Dedifferentiated amniotic fluid mesenchymal stem cell (primary cell): Measurements from ENCODE around the gene RBMS3.
"Not testable (repeated sequence)": the region's sequence is repeated elsewhere in the genome, so short reads cannot be mapped to it uniquely, and the experiment has no call there.

Experiments
- DNase-seq: peaks from one replicate; pipeline ENCODE4 v3.0.0-alpha.2; 2016; ENCODE audit errors: extremely low spot score

The RBMS3 gene

DNA sequence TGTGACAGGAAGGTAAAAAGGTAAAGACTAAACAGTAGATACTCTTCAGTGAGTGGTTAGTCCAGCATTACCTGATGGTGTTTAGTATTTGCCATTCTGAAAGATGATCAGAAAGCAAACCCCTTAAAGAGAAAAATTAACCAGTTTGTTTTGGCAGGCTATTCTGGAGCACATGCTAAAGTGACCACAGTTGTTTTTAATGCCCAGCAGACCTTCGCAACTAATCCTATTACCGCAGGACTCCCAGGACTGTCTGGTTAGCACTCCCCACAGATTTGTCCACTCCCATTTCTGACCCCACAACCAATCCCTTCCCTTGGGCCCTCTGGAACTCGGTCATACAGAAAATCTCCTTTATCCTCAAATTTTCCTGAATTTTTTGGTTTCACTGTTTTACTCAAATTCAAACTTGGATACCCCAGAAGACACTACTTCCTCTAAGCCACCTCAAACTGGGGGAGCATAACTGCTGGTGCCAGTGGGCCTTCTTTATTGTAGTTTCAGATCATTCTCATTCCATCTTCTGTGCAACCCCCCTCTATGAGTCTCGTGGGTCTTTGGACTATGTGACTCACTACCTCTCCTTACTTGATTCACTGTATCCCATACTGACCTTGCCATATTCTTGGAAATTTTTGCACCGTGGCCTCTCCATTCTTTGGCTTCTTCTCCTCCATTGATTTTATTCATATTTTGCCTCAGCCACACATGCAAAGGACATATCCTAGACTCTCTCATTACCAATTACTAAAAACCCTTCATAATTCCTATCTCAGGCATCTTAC lies 104.4 kb downstream of the RBMS3 start:
- peak; percentile 38 for DNase-seq

DNA sequence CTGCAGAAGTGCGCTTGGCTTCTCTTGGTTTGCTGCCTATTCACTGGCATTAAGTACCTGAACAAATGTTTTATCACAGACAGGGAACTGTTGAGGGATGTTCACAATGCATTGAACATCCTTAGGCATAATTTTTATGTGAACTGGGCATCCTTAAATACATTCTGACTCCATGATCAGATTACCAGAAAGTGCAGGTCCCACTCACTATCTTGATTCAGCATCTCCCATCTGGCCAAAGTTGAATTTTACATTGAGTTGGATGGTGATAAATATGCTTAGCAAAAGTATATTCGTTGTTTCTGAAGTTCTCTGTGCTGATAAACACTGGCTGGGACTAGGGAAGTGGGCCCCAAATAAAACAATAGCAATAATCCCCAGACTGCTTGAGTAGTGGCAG lies 108.5 kb downstream of the RBMS3 start:
- no peak for DNase-seq

DNA sequence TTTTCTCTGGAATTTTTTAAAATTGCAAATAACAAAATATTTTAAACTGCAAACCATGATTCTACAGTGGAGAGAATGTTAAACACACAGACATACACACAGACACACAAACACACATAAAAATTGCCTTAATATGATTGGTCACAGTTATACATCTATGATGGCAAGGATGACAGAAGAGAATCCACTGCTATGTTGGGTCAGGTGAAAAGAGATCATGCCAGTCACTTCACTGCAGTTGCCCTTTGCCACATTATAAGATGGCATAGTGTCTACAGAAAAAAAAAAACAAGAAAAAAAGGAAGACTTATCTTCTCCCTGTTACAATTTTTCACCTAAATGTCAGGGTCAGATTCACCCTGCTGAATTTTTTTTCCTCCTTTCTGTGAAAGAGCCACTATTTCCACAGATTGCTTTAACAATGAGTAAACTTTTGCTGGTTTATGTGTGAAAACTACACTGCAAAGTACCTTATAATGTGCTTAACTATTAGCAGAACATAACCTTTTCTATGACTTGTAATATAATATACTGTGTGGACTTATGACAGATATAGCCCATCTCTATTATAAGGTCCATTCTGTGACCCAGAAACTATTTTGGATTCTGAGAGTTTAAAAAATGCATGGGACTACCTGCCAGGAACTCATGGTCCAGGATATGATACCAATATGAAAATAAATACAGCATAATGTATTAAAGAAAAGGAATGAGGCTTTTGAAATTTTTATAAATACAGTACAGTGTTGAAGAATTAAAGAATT lies 111.9 kb downstream of the RBMS3 start:
- DNase-seq: no peak

DNA sequence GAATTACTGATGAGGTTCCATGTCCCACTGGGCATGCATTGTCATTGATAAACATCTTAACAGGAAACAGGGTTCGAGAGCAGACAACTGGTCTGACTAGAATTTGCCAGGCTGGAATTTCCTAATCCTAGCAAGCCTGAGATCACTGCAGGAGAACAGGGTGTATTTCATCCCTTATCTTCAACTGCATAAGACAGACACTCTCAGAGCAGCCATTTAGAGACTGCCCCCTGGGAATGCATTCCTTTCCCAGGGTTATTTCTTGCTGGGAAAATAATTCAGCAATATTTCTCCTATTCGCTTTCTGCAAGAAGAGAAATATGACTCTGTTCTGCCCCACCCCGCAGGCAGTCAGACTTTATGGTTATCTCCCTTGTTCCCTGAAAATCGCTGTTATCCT lies 113.1 kb downstream of the RBMS3 start:
- DNase-seq: not testable (repeated sequence)

DNA sequence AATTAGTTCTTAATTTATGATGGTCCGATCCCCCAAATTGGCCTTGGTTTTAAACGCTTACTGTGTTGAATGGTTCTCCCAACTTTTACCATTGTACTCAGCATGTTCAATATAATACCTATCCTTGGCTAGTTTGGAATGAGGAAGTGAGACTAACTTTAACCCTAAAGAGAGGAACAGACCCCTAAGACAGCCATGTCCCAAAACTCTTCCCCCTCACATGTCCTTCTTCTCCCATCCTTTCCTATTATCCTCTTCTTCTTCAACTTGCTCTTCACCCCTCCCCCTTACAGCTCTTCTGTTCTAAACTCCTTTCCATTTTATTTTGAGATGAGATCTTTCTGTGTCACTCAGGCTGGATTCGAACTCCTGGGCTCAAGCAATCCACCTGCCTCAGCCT lies 116.5 kb downstream of the RBMS3 start:
- no peak for DNase-seq

DNA sequence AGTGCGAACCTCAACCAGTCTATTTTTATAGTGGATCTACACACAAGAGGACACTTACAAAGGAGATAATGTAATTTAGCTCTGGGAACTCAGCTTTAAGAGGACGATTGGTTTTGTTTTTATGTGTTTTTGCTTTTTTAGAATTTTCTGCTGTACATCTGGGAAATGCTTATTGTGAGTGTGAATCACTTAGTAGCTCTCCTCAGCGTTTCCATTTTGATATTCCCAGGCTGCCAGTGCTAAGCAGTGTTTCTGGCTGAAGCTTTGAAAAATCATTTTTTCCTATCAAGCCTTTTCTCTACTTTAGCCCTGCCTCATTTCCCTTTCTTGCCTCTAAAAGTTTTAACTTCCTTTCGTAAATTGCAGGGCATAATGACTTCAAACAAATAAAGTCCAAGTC lies 117.9 kb downstream of the RBMS3 start:
- DNase-seq: no peak

DNA sequence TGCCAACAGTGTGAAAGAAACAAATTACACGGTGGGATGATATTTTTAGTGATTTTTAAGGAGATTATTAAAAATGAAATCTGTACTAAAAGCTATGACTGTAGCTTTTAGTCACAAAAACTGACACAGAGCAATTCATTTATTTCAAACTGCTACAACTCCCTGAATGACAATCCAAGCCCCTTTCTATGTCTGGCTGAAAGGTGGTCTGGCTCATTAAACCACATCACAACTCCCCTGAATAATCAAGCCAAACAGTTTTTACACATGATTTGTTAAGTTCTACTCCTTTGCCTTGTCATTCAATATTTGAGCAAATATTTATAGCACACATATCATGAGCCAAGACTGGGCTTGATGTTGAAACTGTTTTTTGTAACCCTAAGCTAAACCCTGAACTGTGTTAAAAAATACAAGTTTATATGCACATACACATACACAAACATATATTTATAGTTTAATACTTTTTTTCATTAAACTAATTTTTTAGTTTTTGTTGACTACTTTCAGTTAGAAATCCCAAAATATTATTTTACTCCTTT lies 125.5 kb downstream of the RBMS3 start:
- DNase-seq: no peak

DNA sequence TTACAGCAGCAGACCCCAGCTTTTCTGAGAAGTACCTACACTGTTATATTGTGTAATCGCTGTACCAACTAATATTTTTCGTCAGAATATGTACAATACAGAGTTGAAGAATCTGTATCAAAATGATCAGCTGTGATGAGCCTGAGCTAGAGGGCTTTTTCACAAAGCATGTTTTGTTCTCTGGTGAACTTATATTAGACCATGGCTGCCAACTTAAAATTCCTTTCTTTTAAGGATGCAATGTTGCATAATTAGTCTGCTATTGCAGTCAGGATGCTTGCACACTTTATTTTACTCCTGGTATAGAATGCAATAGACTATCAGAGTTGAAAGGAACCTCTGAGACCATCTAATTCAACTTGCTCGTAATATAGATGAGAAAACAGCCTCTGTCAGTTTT lies 127.8 kb downstream of the RBMS3 start:
- DNase-seq: no peak

DNA sequence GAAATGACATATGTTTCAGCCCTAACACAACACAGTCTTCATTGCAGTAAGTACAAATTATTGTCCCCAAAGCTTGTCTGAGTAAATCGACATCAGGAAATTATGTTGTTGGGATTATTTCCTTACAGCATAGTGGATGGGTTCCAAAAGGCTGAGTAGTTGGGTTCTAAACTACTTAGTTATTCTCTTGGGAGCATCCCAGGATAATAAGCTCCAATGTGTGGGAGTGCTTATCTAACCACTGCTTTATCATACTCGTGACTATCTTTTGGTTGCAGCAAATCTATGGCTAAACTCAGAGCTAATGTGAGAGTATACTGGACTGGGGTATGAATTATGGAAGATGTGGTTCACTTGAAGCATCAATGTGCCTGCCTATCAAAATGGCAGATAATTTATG lies 128.5 kb downstream of the RBMS3 start:
- DNase-seq: no peak

DNA sequence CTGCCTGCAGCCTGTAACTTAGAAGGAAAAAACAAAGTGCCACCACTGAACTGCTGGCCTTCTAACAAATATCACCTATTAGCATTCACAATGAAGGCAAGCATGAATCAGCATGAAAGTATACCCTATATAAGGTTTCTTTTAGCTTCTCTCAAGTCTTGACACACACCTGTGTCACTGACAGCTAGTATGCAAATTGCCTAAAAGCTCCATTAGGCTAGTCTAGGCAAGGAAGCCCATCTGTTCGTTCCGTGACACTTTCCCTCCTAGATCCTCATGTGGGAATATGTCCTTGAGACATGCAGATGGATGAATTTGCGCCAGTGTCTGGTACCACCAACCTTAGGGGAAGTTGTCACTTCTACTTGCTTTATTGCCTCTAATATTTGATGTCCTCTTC lies 129.3 kb downstream of the RBMS3 start:
- no peak for DNase-seq

DNA sequence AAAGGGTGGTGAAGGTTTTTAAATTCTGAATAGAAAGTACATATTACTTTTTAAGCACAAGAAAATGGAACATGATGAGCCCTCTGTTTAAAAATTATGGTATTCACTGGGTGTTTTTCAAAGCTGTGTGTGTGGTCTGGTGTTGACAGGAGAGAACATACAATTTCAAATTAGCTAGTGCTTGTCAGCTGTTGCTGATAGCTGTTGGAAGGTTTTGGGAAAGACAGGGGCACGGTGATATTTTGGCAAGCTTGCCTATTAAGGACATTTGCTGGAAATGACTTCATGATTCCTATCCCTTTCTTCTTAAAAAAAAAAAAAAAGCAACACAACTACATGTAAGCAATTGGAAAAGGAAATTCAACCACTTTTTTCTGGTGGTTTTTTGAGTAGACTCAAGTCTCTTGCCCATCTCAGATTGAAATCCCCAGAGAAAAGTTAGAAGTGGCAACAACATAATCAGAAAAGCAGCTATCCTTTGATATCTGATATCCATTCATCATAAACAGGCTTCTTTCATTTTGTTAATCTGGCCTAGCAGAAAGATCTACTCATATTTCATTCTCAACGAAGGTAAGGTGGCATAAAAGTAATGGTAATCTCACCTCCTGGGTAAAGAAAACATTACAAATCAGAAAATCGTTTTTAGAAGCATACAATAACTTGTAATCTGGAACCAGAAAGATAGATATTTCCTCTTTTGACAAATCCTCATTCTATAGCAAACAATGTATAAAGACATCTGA lies 130.0 kb downstream of the RBMS3 start:
- no peak for DNase-seq

DNA sequence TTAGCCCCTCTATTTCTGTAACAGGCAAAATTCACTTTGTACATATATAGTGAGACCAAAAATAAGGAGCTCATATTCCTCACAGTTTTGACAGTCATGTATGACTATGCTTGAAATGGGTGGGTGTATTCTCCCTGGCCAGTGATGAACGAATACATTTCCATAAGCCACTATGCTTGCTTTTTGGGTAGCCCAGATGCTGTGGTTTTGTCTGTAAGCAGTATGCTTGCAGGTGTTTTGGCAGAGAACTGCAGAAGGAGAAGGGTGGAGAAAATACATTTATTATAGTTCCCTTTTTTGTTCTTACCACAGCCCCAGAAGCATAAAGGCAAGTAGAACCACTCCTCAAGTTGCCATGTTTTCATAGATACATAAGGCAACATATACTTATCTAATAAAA lies 131.2 kb downstream of the RBMS3 start:
- no peak for DNase-seq

DNA sequence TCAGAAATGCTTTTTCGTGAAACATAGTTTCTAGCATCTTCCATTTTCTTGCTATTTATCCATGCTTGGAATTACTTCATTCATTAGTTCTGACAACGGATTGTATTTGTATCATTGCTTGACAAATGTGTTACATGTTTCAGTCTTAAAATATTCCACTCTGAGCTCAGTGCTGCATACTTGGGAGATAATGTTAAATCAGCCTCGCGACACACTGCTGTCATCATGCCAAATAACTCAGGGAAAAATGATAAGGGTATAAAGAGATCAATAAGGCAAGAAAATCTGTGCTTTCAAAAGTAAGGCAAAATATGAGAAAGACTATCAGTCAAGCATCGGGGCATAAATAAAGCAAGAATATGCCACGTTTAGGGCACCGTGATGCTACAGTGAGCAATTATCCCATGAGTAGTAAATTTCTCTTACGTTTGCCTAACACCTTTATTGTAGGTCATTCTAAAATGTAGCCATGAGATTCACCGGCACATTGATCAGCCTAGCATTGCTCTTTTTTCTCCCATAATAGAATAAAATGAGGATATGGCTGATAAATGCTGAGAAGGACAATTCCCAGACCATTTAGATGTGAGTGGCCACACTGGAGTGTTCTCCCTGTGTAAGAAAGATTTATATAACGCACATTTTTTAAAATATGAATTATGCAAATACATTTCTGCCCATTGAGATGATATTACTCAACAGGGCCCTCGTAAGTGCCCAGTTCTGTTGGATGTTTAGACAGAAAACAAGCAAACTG lies 133.8 kb downstream of the RBMS3 start:
- DNase-seq: no peak

DNA sequence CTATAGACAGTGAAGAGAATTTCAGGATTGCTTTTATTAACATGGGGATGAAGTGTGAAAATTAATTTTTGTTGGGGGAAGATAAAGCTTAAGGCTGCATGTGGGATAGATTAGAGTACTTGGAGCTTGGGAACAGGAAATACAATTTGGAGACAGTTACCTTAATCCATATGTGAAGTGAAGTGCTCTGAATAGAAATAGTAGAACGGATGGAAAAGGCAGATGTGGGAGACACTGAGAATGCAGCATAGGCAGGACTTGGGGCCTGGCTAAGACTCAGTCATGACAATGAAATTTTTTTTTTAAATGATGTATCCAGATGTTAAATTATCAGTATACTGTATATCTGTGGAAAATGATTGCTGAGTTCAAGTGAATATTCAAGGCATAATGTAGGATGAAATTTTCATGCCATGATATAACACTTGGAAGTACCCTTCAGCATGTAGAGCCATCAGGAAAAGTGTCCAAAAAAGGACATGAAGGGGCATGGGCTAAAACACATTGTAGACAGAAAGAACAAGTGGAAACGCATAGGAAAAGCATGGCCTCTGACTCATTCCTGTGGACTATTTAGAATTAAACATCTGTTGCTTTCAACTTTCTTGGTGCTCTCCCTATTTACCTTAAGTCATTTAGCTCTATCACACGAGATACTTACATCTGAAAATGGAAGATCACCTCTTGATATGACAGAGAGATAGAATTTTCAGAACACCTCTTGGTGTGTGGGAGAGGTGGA lies 134.8 kb downstream of the RBMS3 start:
- no peak for DNase-seq

DNA sequence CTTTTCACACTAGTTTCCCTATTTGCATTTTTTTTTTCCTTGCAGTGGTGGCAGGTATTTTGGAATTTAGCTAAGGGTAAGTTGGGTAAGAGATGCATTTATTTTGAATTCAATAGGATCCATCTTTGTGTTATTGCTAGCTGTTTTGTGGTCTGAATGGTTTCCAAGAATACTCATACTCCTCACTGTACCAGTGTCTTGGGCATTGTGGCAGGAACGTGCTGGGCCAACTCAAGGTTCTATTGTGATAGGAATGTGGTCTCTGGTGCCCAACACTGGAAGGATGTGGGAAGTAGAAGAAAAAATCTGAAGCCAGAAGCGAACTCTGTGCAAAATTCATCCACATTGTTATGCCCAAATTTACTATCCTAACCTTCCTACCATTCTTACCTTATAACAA lies 135.6 kb downstream of the RBMS3 start:
- no peak for DNase-seq

DNA sequence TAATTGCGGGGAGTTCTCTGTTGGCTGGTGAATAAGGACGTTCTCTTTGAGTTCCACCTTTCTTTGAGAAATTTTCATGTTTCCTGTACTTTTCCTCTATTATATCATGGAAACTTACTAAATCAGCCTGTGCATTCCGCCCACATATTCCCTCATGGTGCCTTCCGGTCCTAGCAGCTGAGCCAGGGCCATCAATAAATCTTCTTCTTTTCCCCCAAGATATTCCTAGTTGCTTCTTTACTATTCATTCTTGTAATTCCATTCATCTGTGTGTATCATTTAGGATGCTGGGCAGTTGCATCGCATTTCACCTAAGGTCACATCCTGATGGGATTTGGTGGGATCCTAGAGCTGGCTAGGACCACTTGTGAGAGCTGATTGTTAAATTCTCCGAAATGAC lies 139.2 kb downstream of the RBMS3 start:
- DNase-seq: no peak

DNA sequence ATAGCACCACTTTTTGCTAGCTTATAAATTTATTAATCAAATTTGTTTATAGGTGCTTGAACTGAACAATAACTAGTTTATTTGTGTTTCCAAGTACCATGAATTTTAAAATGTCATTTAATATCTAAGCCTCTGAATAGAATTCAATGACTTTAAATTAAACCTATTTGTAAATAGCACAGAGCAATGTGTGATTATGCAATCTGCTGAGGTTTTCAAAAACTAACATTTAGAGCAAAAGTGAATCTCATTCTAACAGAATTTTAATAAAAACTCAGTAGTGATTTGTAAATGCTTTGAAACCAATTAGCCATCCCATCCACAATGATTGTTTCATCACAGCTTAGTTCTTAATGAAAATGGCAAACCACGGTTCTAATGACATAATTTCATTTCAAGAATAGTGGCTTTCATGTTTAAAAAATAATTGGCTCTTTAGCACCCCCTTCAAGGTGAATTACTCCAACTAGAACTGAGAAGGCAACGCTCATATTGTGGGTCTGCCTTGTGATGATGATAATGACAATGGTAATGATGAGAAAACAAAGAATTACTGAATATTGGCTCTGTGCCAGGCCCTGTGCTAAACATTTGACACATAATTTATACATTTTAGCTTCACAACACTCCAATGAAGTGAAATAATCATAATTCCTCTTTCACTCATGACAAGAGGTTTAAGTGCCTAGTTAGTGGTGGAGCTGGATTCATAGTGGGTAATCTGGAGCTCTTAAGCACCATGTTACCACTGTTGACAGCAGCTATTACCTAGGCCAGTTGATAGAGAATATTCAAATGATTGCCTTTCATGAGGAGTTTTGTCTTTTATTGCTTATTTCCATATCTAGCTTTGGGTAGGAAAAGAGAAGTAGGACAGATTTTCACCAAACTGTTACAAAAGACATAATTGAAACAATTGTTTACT lies 145.7 kb downstream of the RBMS3 start:
- no peak for DNase-seq

DNA sequence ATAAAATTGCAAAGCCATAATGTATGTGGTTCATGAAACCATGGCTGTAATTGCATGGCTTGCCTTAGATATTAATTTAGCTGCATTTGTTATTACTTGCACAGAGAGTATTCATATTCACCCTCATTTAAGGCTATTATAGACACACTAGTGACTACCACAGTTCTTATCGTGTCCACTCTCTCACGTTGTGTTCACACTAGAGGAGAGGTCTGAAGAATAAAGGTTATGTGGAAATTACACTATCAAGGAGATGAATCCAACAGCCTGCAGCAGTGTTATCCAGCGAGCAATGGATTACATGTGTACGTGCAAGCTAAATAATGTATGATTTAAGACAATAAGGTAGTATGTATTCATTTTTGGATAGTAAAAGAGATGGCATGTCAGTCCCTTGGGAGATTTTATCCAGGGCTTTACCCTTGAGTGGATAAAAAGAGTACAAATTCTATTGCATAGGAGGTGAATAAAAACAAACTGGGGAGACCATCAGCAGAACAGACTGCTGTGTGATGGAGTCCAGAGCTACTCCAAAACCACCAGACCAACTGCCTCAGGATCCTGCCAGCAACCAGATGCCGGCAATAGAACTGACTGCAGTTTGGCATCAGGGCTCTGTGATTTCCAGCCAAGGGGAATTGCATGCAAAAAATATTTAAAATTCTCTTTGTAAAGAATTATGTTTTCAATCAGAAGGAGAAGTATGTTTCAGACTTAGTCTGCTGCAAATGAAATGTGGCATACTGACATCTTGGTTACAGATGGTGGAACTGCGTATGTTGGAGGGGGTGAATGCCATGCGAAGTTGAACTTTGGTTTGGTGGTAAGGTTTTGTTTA lies 146.6 kb downstream of the RBMS3 start:
- peak; percentile 53 for DNase-seq
